Stimulated activated naive CD8-positive, alpha-beta T cell treated with anti-CD3 and anti-CD28 coated beads, Interleukin-15, Interleukin-2, amounts not matched to agents 100 U/mL and 50 U/mL, for 24 hours (primary cell): ENCODE data around the gene MAU2.
"Not testable (repeated sequence)": the region's sequence is repeated elsewhere in the genome, so short reads cannot be mapped to it uniquely, and the experiment has no call there.

Source experiments
- ATAC-seq: fragments of 150-1000 bp; cut with Tn5 transposase; one replicate; pipeline ENCODE4 v1.10.0; 2021
- DNase-seq: peaks from one replicate; pipeline ENCODE4 v3.0.0; 2021

Gene MAU2

DNA sequence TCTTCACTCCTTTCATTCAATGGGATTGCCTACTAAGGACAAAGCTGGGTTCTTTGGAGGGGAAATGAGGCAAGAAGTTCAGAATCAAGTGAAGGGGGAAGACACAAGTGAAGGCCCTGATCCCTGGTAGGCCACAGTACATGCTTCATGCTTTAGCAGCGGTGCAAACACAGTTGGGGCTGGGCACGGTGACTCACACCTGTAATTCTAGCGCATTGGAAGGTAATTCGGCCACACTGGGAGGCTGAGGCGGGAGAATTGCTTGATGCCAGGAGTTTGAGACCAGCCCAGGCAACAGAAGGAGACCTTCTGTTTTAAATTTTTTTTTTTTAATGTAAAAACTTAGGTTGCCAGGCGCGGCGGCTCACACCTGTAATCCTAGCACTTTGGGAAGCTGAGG, 61.5 kb downstream of the MAU2 start:
- ATAC-seq = no peak

GRCh38 chr19:19384486-19384885, 63.9 kb downstream of the MAU2 start:
- ATAC-seq (no peak), DNase-seq (no peak)

More for the DNA sequence above, 61.5 kb downstream of the MAU2 start:
- no peak for DNase-seq

- peak; percentile 100 for DNase-seq
- peak; percentile 95 for ATAC-seq
Observed at GRCh38 chr19:19385131-19385895, 64.7 kb downstream of the MAU2 start.

- ATAC-seq (peak; percentile 15), DNase-seq (peak; percentile 67)
Observed at GRCh38 chr19:19385896-19386869, 65.6 kb downstream of the MAU2 start.

DNA sequence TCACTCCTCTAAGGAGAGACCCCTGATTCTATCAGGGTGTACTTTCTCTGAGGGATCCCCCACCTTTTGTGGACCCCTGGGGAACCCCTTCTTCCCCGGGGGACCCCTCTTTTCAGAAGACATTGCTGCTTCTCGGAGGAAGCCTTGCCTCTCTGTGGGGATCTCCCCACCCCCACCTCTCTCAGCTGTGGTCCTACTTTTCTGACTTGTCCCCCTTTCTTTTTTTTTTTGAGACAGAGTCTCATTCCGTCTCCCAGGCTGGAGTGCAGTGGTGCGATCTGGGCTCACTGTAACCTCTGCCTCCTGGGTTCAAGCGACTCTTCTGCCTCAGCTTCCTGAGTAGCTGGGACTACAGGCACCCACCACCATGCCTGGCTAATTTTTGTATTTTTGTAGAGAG, 66.5 kb downstream of the MAU2 start:
- ATAC-seq (no peak), DNase-seq (no peak)

- DNase-seq (no peak), ATAC-seq (no peak)
Observed at GRCh38 chr19:19388568-19389555, 68.2 kb downstream of the MAU2 start.

GRCh38 chr19:19389683-19390082, 69.1 kb downstream of the MAU2 start:
- not testable (repeated sequence) for DNase-seq, ATAC-seq

GRCh38 chr19:19394333-19394732, 73.7 kb downstream of the MAU2 start:
- ATAC-seq = not testable (repeated sequence)

DNA sequence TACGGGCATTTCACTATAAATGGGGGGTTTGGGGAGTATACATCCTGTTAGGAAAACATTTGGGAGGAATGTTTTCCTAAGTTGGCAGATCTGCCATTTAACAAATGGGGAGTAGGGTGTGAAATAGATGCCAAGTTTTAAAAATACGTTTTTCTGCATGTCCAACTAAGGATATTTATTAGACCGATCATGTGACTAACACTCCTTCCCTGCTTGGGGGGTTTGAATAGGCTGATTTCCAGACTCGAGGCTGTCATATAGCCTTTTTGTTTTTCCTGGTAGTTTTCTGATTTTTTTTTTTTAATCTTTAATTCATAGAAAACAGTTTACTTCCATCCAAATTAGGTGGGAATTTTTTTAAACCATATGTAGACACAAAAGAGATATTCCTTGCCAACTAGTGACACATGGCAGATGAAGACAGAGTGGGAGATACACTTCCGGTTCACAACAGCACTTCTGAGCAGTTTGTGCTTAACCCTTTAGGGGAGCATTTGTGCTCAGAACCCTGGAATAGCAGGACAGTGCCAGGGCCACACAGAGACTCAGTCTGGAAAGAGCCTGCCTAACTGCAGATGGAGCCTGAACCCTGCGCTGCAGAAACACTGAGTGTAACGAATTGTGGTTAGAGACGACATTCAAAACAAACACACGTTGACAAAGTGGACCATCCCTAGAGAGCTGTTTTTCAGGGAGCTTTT, 79.3 kb downstream of the MAU2 start:
- ATAC-seq = no peak
- DNase-seq = no peak

More at GRCh38 chr19:19394333-19394732, 73.7 kb downstream of the MAU2 start:
- not testable (repeated sequence) for DNase-seq

GRCh38 chr19:19402656-19403372, 82.2 kb downstream of the MAU2 start:
- DNase-seq (no peak), ATAC-seq (no peak)

- ATAC-seq = no peak
- no peak for DNase-seq
Observed at GRCh38 chr19:19403373-19403901, 82.8 kb downstream of the MAU2 start.

- ATAC-seq = peak; percentile 79
- peak; percentile 95 for DNase-seq
Observed at GRCh38 chr19:19404879-19405860, 84.5 kb downstream of the MAU2 start, which contains the start of gene GATAD2A. Gene GATAD2A (plus strand): TSS chr19:19405675. CDS start chr19:19465346, 59,671 bp downstream.

GRCh38 chr19:19405971-19406877, 85.6 kb downstream of the MAU2 start:
- peak; percentile 78 for DNase-seq
- no peak for ATAC-seq

DNA sequence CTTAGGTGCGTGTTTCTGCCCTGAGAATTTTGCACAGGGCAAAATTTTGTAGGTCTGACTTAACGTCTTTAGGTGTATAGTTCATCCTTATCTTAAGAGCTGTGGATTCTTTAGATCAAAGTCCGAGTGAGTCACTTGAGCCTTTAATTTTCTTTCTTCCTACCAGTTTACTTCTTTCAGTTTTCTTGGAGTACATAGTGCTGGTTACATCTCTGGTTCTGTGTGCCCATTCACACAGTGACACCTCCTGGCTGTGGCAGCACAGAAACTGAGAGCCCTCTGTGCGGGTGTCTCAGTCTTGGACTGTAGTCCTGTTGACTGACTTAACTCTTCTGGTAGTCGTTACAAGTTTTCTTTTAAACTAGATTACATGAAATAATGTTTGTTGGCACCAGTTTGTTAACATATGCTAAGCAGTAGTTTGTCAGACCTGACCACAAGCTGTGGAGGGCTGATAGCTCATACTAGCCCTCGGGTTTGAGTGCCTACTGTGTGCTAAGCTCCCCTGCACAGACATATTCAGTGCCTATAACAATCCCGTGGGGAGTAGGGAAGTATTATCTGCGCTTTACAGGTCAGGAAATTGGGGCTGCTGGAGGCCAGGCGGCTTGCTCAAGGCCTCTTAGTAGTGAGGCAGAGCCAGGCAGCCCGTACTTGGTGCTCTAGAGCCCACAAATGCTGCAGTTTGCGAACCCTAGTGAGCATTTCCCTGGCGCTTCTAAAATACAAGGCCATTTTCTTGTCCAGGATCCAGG, 86.4 kb downstream of the MAU2 start:
- peak; percentile 54 for DNase-seq

GRCh38 chr19:19407633-19407930, 87.0 kb downstream of the MAU2 start:
- ATAC-seq = no peak

More for the DNA sequence above, 86.4 kb downstream of the MAU2 start:
- peak; percentile 45 for ATAC-seq

More at GRCh38 chr19:19407633-19407930, 87.0 kb downstream of the MAU2 start:
- no peak for DNase-seq
